ENCODE data around the gene PCDHB4.
"Not testable (repeated sequence)": the region's sequence is repeated elsewhere in the genome, so short reads cannot be mapped to it uniquely, and the experiment has no call there.

PCDHB4 gene

DNA sequence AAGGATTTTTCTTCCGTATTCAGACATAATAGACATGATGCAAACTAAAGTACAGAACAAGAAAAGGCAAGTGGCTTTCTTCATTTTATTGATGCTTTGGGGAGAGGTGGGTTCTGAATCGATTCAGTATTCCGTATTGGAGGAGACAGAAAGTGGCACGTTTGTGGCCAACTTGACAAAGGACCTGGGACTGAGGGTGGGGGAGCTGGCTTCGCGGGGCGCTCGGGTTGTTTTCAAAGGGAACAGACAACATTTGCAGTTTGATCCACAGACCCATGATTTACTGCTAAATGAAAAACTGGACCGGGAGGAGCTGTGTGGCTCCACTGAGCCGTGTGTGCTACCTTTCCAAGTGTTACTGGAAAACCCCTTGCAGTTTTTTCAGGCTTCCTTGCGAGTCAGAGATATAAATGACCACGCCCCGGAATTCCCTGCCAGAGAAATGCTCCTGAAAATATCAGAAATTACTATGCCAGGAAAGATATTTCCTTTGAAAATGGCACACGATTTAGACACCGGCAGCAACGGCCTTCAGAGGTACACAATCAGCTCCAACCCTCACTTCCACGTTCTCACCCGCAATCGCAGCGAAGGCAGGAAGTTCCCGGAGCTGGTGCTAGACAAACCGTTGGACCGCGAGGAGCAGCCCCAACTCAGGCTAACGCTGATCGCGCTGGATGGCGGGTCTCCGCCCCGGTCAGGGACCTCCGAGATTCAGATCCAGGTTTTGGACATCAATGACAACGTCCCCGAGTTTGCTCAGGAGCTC, 28.8 kb downstream of the PCDHB4 start:
- Histone ChIP-seq H3K4me1 (ENCODE audit: insufficient read depth, low read length) (no peaks in the 10 kb centered on the region), H3K36me3 (ENCODE audit: insufficient read depth, low read length) (no peaks in the 10 kb centered on the region), H3K27me3 (ENCODE audit: insufficient read depth, low read length) (no peaks in the 10 kb centered on the region), H3K4me3 (ENCODE audit: low read length) (no peak overlapping the region), H3K27ac (ENCODE audit: low read depth, low read length) (no peak overlapping the region), H3K9me3 (ENCODE audit: insufficient read depth, low read depth, low read length) (peaks cover 9% of the 10 kb centered on the region; the same call in 1 of the 2 replicates), H3K9ac (ENCODE audit: low read depth, low read length) (no peak overlapping the region)
- 95% methylated on average over 33 of the region's 33 CpGs for WGBS

DNA sequence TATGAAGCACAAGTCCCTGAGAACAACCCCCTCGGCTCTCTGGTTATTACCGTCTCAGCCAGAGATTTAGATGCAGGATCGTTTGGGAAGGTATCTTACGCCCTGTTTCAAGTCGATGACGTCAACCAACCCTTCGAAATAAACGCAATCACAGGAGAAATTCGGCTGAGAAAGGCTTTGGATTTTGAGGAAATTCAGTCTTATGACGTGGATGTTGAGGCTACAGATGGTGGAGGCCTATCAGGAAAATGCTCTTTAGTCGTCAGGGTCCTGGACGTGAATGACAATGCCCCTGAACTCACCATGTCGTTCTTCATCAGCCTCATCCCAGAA, 29.3 kb downstream of the PCDHB4 start:
- Histone ChIP-seq H3K4me3 (ENCODE audit: low read length) (no peak overlapping the region), H3K4me1 (ENCODE audit: insufficient read depth, low read length) (no peaks in the 10 kb centered on the region), H3K9ac (ENCODE audit: low read depth, low read length) (no peak overlapping the region), H3K9me3 (ENCODE audit: insufficient read depth, low read depth, low read length) (peaks cover 9% of the 10 kb centered on the region; the same call in 1 of the 2 replicates), H3K27me3 (ENCODE audit: insufficient read depth, low read length) (no peaks in the 10 kb centered on the region), H3K36me3 (ENCODE audit: insufficient read depth, low read length) (no peaks in the 10 kb centered on the region), H3K27ac (ENCODE audit: low read depth, low read length) (no peak overlapping the region)
- 93% methylated on average over 13 of the region's 13 CpGs for WGBS

DNA sequence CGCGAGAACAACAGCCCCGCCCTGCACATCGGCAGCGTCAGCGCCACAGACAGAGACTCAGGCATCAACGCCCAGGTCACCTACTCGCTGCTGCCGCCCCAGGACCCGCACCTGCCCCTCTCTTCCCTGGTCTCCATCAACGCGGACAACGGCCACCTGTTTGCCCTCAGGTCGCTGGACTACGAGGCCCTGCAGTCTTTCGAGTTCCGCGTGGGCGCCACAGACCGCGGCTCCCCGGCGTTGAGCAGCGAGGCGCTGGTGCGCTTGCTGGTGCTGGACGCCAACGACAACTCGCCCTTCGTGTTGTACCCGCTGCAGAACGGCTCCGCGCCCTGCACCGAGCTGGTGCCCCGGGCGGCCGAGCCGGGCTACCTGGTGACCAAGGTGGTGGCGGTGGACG, 30.0 kb downstream of the PCDHB4 start:
- H3K4me3 ChIP-seq (ENCODE audit: low read length); H3K36me3 ChIP-seq (ENCODE audit: insufficient read depth, low read length); H3K9ac ChIP-seq (ENCODE audit: low read depth, low read length); H3K27ac ChIP-seq (ENCODE audit: low read depth, low read length); H3K27me3 ChIP-seq (ENCODE audit: insufficient read depth, low read length); H3K4me1 ChIP-seq (ENCODE audit: insufficient read depth, low read length): not testable (repeated sequence)
- peaks cover 14% of the 10 kb centered on the region for H3K9me3 ChIP-seq (ENCODE audit: insufficient read depth, low read depth, low read length)
- 97% methylated on average over 34 of the region's 41 CpGs for WGBS

DNA sequence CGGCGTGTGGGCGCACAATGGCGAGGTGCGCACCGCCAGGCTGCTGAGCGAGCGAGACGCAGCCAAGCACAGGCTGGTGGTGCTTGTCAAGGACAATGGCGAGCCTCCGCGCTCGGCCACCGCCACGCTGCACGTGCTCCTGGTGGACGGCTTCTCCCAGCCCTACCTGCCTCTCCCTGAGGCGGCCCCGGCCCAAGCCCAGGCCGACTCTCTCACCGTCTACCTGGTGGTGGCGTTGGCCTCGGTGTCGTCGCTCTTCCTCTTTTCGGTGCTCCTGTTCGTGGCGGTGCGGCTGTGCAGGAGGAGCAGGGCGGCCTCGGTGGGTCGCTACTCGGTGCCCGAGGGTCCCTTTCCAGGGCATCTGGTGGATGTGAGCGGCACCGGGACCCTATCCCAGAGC, 30.5 kb downstream of the PCDHB4 start:
- H3K4me3 ChIP-seq (ENCODE audit: low read length); H3K9ac ChIP-seq (ENCODE audit: low read depth, low read length); H3K4me1 ChIP-seq (ENCODE audit: insufficient read depth, low read length); H3K36me3 ChIP-seq (ENCODE audit: insufficient read depth, low read length); H3K27ac ChIP-seq (ENCODE audit: low read depth, low read length); H3K27me3 ChIP-seq (ENCODE audit: insufficient read depth, low read length): not testable (repeated sequence)
- whole genome bisulfite sequencing, result 96% methylated on average over 36 of the region's 36 CpGs
- H3K9me3 ChIP-seq (ENCODE audit: insufficient read depth, low read depth, low read length), result peaks cover 17% of the 10 kb centered on the region

DNA sequence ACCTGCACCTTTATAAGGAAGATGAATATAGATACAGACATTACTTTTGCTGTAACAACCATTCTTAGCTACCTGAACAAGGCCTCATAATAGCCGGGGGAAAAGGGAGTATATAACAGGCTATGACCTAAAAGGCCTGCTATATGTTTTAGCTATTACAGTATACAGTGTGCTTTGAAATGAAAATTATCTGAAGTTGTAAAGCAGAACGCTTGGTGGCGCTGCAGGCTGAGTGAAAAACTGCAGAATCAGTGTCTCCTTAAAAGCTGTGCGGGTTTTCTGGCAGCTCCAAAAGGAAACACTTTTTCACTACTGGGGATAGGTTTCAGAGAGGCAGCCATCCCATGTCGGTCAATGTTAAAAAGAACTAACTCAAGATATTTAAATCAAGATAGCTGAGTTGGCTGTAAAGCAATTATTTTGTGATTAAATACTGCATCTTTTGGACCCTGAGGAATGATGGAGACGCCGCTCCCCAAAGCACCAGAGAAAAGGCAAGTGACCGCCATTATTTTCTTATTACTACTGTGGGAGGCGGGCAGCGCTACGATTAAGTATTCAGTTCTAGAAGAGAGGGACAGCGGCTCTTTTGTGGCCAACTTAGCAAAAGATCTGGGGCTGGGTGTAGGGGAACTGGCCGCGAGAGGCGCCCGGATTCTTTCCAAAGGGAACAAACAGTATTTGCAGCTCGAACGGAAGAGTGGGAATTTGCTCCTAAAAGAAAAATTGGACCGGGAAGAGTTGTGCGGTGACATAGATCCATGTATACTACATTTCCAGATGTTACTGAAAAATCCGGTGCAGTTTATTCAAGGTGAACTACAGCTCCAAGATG, 34.1 kb downstream of the PCDHB4 start:
- Histone ChIP-seq H3K9me3 (ENCODE audit: insufficient read depth, low read depth, low read length) (peaks cover 17% of the 10 kb centered on the region), H3K27me3 (ENCODE audit: insufficient read depth, low read length) (no peaks in the 10 kb centered on the region), H3K9ac (ENCODE audit: low read depth, low read length) (no peak overlapping the region), H3K4me3 (ENCODE audit: low read length) (peak overlapping the region; percentile 21; the same call in 1 of the 2 replicates), H3K4me1 (ENCODE audit: insufficient read depth, low read length) (no peaks in the 10 kb centered on the region), H3K36me3 (ENCODE audit: insufficient read depth, low read length) (no peaks in the 10 kb centered on the region), H3K27ac (ENCODE audit: low read depth, low read length) (no peak overlapping the region)
- 85% methylated on average over 21 of the region's 21 CpGs for WGBS

DNA sequence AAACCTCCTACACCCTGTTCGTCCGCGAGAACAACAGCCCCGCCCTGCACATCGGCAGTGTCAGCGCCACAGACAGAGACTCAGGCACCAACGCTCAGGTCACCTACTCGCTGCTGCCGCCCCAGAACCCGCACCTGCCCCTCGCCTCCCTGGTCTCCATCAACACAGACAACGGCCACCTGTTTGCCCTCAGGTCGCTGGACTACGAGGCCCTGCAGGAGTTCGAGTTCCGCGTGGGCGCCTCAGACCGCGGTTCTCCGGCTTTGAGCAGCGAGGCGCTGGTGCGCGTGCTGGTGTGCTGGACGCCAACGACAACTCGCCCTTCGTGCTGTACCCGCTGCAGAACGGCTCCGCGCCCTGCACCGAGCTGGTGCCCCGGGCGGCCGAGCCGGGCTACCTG, 35.7 kb downstream of the PCDHB4 start:
- not testable (repeated sequence) for H3K36me3 ChIP-seq (ENCODE audit: insufficient read depth, low read length); H3K4me3 ChIP-seq (ENCODE audit: low read length); H3K9ac ChIP-seq (ENCODE audit: low read depth, low read length); H3K27ac ChIP-seq (ENCODE audit: low read depth, low read length); H3K4me1 ChIP-seq (ENCODE audit: insufficient read depth, low read length); H3K27me3 ChIP-seq (ENCODE audit: insufficient read depth, low read length)
- H3K9me3 ChIP-seq (ENCODE audit: insufficient read depth, low read depth, low read length), result peaks cover 11% of the 10 kb centered on the region
- 95% methylated on average over 28 of the region's 38 CpGs for WGBS

DNA sequence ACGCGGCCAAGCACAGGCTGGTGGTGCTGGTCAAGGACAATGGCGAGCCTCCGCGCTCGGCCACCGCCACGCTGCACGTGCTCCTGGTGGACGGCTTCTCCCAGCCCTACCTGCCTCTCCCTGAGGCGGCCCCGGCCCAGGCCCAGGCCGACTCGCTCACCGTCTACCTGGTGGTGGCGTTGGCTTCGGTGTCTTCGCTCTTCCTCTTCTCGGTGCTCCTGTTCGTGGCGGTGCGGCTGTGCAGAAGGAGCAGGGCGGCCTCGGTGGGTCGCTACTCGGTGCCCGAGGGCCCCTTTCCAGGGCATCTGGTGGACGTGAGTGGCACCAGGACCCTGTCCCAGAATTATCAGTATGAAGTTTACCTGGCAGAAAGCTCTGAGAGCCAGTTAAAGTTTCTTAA, 36.3 kb downstream of the PCDHB4 start:
- 96% methylated on average over 22 of the region's 28 CpGs for WGBS
- peaks cover 11% of the 10 kb centered on the region for H3K9me3 ChIP-seq (ENCODE audit: insufficient read depth, low read depth, low read length)
- H3K9ac ChIP-seq (ENCODE audit: low read depth, low read length); H3K27ac ChIP-seq (ENCODE audit: low read depth, low read length); H3K27me3 ChIP-seq (ENCODE audit: insufficient read depth, low read length); H3K4me3 ChIP-seq (ENCODE audit: low read length); H3K4me1 ChIP-seq (ENCODE audit: insufficient read depth, low read length); H3K36me3 ChIP-seq (ENCODE audit: insufficient read depth, low read length): not testable (repeated sequence)

DNA sequence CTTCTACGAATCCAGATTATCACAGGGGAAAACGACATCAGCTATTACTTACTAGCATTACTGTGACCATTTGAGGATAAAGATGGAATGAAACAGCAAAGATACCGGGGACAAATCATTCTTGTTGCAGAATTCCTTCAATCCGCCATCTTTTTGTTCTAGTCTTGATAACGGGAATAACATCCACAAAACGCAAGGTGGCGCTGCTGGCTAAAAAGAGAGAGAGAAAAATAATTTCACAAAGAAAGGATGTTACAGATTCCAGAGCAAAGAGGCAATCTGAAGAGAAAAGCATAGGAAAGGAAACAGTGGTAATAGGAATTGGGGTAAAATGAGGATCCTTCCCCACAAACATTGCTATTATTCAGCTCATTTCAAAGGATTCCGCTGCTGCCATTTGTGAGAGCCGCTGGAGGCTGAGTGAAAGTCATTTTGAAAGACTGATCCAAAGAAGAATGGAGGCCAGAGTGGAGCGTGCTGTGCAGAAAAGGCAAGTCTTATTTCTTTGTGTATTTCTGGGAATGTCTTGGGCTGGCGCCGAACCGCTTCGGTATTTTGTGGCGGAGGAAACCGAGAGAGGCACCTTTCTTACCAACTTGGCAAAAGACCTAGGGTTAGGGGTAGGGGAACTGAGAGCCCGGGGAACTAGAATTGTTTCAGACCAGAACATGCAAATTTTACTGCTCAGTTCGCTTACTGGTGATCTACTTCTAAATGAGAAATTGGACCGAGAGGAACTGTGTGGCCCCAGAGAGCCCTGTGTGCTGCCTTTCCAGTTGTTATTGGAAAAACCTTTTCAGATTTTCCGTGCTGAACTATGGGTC, 51.0 kb downstream of the PCDHB4 start, which contains the start of gene PCDHB7:
Gene PCDHB7 (plus strand): TSS at position 264 of the 824 bp plus-strand sequence. CDS start 192 bp downstream, at position 456.
- WGBS, result 75% methylated on average over 19 of the region's 20 CpGs
- H3K9ac ChIP-seq (ENCODE audit: low read depth, low read length), result no peak within 1 kb of the TSS

DNA sequence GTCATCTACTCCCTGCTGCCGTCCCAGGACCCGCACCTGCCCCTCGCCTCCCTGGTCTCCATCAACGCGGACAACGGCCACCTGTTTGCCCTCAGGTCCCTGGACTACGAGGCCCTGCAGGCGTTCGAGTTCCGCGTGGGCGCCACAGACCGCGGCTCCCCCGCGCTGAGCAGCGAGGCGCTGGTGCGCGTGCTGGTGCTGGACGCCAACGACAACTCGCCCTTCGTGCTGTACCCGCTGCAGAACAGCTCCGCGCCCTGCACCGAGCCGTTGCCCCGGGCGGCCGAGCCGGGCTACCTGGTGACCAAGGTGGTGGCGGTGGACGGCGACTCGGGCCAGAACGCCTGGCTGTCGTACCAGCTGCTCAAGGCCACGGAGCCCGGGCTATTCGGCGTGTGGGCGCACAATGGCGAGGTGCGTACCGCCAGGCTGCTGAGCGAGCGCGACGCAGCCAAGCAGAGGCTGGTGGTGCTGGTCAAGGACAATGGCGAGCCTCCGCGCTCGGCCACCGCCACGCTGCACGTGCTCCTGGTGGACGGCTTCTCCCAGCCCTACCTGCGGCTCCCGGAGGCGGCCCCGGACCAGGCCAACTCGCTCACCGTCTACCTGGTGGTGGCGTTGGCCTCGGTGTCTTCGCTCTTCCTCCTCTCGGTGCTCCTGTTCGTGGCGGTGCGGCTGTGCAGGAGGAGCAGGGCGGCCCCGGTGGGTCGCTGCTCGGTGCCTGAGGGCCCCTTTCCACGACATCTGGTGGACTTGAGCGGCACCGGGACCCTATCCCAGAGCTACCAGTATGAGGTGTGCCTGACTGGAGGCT, 52.9 kb downstream of the PCDHB4 start:
- not testable (repeated sequence) for H3K9me3 ChIP-seq (ENCODE audit: insufficient read depth, low read depth, low read length); H3K9ac ChIP-seq (ENCODE audit: low read depth, low read length); H3K4me1 ChIP-seq (ENCODE audit: insufficient read depth, low read length); H3K36me3 ChIP-seq (ENCODE audit: insufficient read depth, low read length); H3K4me3 ChIP-seq (ENCODE audit: low read length); H3K27me3 ChIP-seq (ENCODE audit: insufficient read depth, low read length); H3K27ac ChIP-seq (ENCODE audit: low read depth, low read length)
- 96% methylated on average over 76 of the region's 79 CpGs for WGBS

More for the DNA sequence above, 51.0 kb downstream of the PCDHB4 start, which contains the start of gene PCDHB7:
- no peaks in the 10 kb centered on the region for H3K27me3 ChIP-seq (ENCODE audit: insufficient read depth, low read length)
- H3K36me3 ChIP-seq (ENCODE audit: insufficient read depth, low read length), result no peaks in the 10 kb centered on the region
- H3K4me3 ChIP-seq (ENCODE audit: low read length), result no peak within 1 kb of the TSS
- H3K4me1 ChIP-seq (ENCODE audit: insufficient read depth, low read length), result no peaks in the 10 kb centered on the region
- 0 out of 2 replicates have a peak, but pooled peaks cover 2% of the 10 kb centered on the region for H3K9me3 ChIP-seq (ENCODE audit: insufficient read depth, low read depth, low read length)
- no peak within 1 kb of the TSS for H3K27ac ChIP-seq (ENCODE audit: low read depth, low read length)

Measured in HUES64 (cell line).